GM12875 (cell line): ENCODE measurements around the gene DCLK2.
"Not testable (repeated sequence)": the region's sequence is repeated elsewhere in the genome, so short reads cannot be mapped to it uniquely, and the experiment has no call there.

Experiments used
- H3K4me3 ChIP-seq: one replicate; pipeline ENCODE4 v1.5.1; 2011; ENCODE audit warnings: low read depth, low read length, control low read depth
- CTCF ChIP-seq: IDR thresholded peaks from 2 replicates; pipeline ENCODE4 v1.5.1; 2011; ENCODE audit warnings: low read depth, mild to moderate bottlenecking, control low read depth, inconsistent platforms, low read length, moderate library complexity, borderline replicate concordance; ENCODE audit not compliant: insufficient read depth

Gene DCLK2

GRCh38 chr4:150156543-150156942 is 78.3 kb downstream of the DCLK2 start:
- H3K4me3 ChIP-seq: no peak overlapping the region
- TF ChIP-seq CTCF: no peak

GRCh38 chr4:150158041-150158440 is 79.8 kb downstream of the DCLK2 start:
- no peak overlapping the region for H3K4me3 ChIP-seq
- no peak for TF ChIP-seq CTCF

- no peak overlapping the region for H3K4me3 ChIP-seq
- TF ChIP-seq CTCF: no peak
Observed at GRCh38 chr4:150160473-150160872, 82.2 kb downstream of the DCLK2 start.

- no peak for TF ChIP-seq CTCF
Observed at GRCh38 chr4:150161109-150161508, 82.9 kb downstream of the DCLK2 start.

GRCh38 chr4:150162020-150162419 is 83.8 kb downstream of the DCLK2 start:
- H3K4me3 ChIP-seq: not testable (repeated sequence)

More at GRCh38 chr4:150161109-150161508, 82.9 kb downstream of the DCLK2 start:
- no peak overlapping the region for H3K4me3 ChIP-seq

- no peak overlapping the region for H3K4me3 ChIP-seq
- TF ChIP-seq CTCF: no peak
Observed at GRCh38 chr4:150164055-150164454, 85.8 kb downstream of the DCLK2 start.

GRCh38 chr4:150164956-150165629 is 86.8 kb downstream of the DCLK2 start:
- no peak for TF ChIP-seq CTCF
- no peak overlapping the region for H3K4me3 ChIP-seq
